Uterus (tissue), 2 donors: Measurements from ENCODE around the gene GFER.

Experiments used
- CTCF ChIP-seq, 4 experiments: fragments of 200-600 bp in 2 of 4; fragments of 450-650 bp in 2 of 4; sonication (generic) in 2 of 4; IDR thresholded peaks; one replicate each; pipeline ENCODE4 v1.5.1; 2016 to 2019; ENCODE audit warnings: antibody characterized with exemption in 4 of 4, mild to moderate bottlenecking in 2 of 4, moderate library complexity in 1 of 4
- POLR2A ChIP-seq, 2 donors: fragments of 450-650 bp; IDR thresholded peaks; one replicate each; pipeline ENCODE4 v1.6.1; 2016; ENCODE audit warnings: antibody characterized with exemption in 2 of 2, mild to moderate bottlenecking in 1 of 2, moderate library complexity in 1 of 2

- no peak for TF ChIP-seq POLR2A (IDR thresholded peaks at IDR 0.05)
- no peak for TF ChIP-seq CTCF (IDR thresholded peaks at IDR 0.05)
Measured at GRCh38 chr16:2028146-2028545, 44.2 kb downstream of the GFER start.
